Endothelial cell of umbilical vein (primary cell): ENCODE data around the gene PPM1E. TPM values are rescaled to one million over a fixed set of nuclear protein-coding genes. Genes with fewer than 3 reads are reported as not detected.

Experiments
- BruUV-seq: library from RNA; stranded (reverse); fragments of 400-500 nt; replicated peaks from 2 replicates; lab custom pipeline; 2021; lab: Mats Ljungman, UMichigan
- CTCF ChIA-PET: fragments of 300-600, 350-600 bp; sonication (Branson Sonifier 250); formaldehyde crosslinking; loops from one replicate; lab custom pipeline; 2021; ENCODE audit warnings: antibody characterized with exemption, inconsistent platforms; lab: Charles Lee
- POLR2A ChIA-PET: fragments of 300-600, 350-600 bp; sonication (Branson Sonifier 250); formaldehyde crosslinking; loops from one replicate; lab custom pipeline; 2021; ENCODE audit warnings: antibody characterized with exemption, inconsistent platforms; lab: Charles Lee
- DNase-seq: peaks from one replicate; pipeline ENCODE4 v3.0.0-alpha.2; 2011; ENCODE audit warnings: low read depth, low spot score
- FAIRE-seq: peaks from 2 replicates; lab custom pipeline; 2011; peaks lifted over from hg19 to GRCh38; lab: Jason Lieb, UNC
- H2AFZ ChIP-seq: 2 replicates; pipeline ENCODE4 v1.6.0; 2012; ENCODE audit warnings: low read depth, low read length, control low read depth, inconsistent platforms
- H3K27ac ChIP-seq: 2 replicates; pipeline ENCODE4 v1.5.1; 2011; ENCODE audit warnings: low read depth, mild to moderate bottlenecking, control low read depth, low read length, moderate library complexity; ENCODE audit not compliant: insufficient read depth
- H3K27me3 ChIP-seq, 2 experiments: 2 replicates each; pipeline versions ENCODE4 v1.6.0 to v1.6.1; 2011; ENCODE audit warnings: low read length in 2 of 2, mixed read lengths in 1 of 2; ENCODE audit not compliant: control insufficient read depth in 2 of 2, insufficient read depth in 2 of 2
- H3K36me3 ChIP-seq, 2 experiments: 2 replicates in 1 of 2; 3 replicates in 1 of 2; pipeline ENCODE4 v1.5.1; 2011; ENCODE audit warnings: low read length in 2 of 2, mild to moderate bottlenecking in 1 of 2, moderate library complexity in 1 of 2; ENCODE audit not compliant: control insufficient read depth in 2 of 2, insufficient read depth in 2 of 2; ENCODE audit errors: extremely low read depth in 1 of 2
- H3K4me1 ChIP-seq: 3 replicates; pipeline ENCODE4 v1.5.1; 2011; ENCODE audit warnings: mild to moderate bottlenecking, low read length; ENCODE audit not compliant: control insufficient read depth, insufficient read depth; ENCODE audit errors: extremely low read depth
- H3K4me2 ChIP-seq: 2 replicates; pipeline ENCODE4 v1.6.1; 2011; ENCODE audit warnings: low read length, control low read depth, mixed read lengths; ENCODE audit not compliant: insufficient read depth
- H3K4me3 ChIP-seq, 3 experiments: fragments of 200-600 bp in 1 of 3; sonication (generic), shearing (Covaris generic) in 1 of 3; replicated peaks in 1 of 3; 2 replicates each; pipeline ENCODE4 v1.5.1; 2011 to 2016; ENCODE audit warnings: control low read depth in 3 of 3, low read length in 3 of 3, mild to moderate bottlenecking in 2 of 3, inconsistent platforms in 1 of 3, low read depth in 1 of 3, moderate library complexity in 1 of 3; ENCODE audit not compliant: insufficient read depth in 1 of 3
- H3K79me2 ChIP-seq: 2 replicates; pipeline ENCODE4 v1.6.0; 2012; ENCODE audit warnings: low read length, inconsistent platforms; ENCODE audit not compliant: control insufficient read depth, insufficient read depth
- H3K9ac ChIP-seq: replicated peaks from 2 replicates; pipeline ENCODE3; 2011; ENCODE audit warnings: low read length, control low read depth; ENCODE audit not compliant: insufficient read depth; ENCODE audit errors: extremely low read depth
- H3K9me1 ChIP-seq: replicated peaks from 3 replicates; pipeline ENCODE4 v1.6.0; 2011; ENCODE audit warnings: mild to moderate bottlenecking, low read length; ENCODE audit not compliant: control insufficient read depth, insufficient read depth; ENCODE audit errors: extremely low read depth
- H3K9me3 ChIP-seq: replicated peaks from 2 replicates; pipeline ENCODE4 v1.5.1; 2012; ENCODE audit warnings: low read length, inconsistent platforms; ENCODE audit not compliant: control insufficient read depth, insufficient read depth
- H4K20me1 ChIP-seq: replicated peaks from 2 replicates; pipeline ENCODE3; 2011; ENCODE audit warnings: mild to moderate bottlenecking, low read length; ENCODE audit not compliant: control insufficient read depth, insufficient read depth; ENCODE audit errors: extremely low read depth
- EZH2 ChIP-seq: IDR thresholded peaks from 2 replicates; pipeline ENCODE4 v1.6.1; 2012; ENCODE audit warnings: borderline replicate concordance, low read depth, mild to moderate bottlenecking, moderate library complexity, low read length, inconsistent platforms; ENCODE audit not compliant: severe bottlenecking
- FOS ChIP-seq: IDR thresholded peaks from 2 replicates; pipeline ENCODE4 v1.6.1; 2011; ENCODE audit warnings: mild to moderate bottlenecking, low read length, moderate library complexity, borderline replicate concordance; ENCODE audit not compliant: insufficient read depth
- GATA2 ChIP-seq: IDR thresholded peaks from 2 replicates; pipeline ENCODE4 v1.7.0; 2011; ENCODE audit warnings: low read depth, mild to moderate bottlenecking, moderate library complexity, mixed read lengths, low read length; ENCODE audit not compliant: insufficient read length, insufficient read depth
- JUN ChIP-seq: IDR thresholded peaks from 2 replicates; pipeline ENCODE4 v1.6.1; 2011; ENCODE audit warnings: borderline replicate concordance, low read depth; ENCODE audit not compliant: insufficient read length, insufficient read depth
- MYC ChIP-seq: IDR thresholded peaks from one replicate; pipeline ENCODE4 v1.6.1; 2011; ENCODE audit warnings: mild to moderate bottlenecking, low read depth, low read length
- POLR2A ChIP-seq: IDR thresholded peaks from 2 replicates; pipeline ENCODE4 v1.6.1; 2012; ENCODE audit warnings: low read depth, mild to moderate bottlenecking, control low read depth, low read length
- POLR2AphosphoS5 ChIP-seq: IDR thresholded peaks from 2 replicates; pipeline ENCODE4 v1.6.1; 2012; ENCODE audit warnings: low read depth, mild to moderate bottlenecking, control low read depth, low read length, moderate library complexity; ENCODE audit not compliant: insufficient read depth
- dilution Hi-C: fragments of 300-500 bp; cut with MboI; formaldehyde crosslinking; loops from one replicate; pipeline ENCODE4 v1.15.0; 2019; ENCODE audit warnings: low sequenced_read_pairs; ENCODE audit not compliant: extremely low pct_ligation_motif_present
- intact Hi-C: fragments of 100-400 bp; cut with micrococcal nuclease; formaldehyde crosslinking; loops from one replicate; pipeline ENCODE4 v1.10.0; 2022
- polyA plus RNA-seq, 4 experiments: library from polyadenylated mRNA; depleted of rRNA in 3 of 4; stranded (reverse) in 3 of 4; unstranded in 1 of 4; fragments of >200 nt; gene quantifications; 2 replicates each; pipeline versions ENCODE4 v1.2.1 to v1.2.3, GENCODE V29; 2011 to 2012; ENCODE audit warnings: missing spikeins in 1 of 4
- total RNA-seq: library from RNA; stranded (reverse); gene quantifications from 2 replicates; pipeline ENCODE4 v1.2.3, GENCODE V29; 2021
- TF ChIP-seq, protein P1 (sequence below): IDR thresholded peaks from 2 replicates; pipeline ENCODE4 v1.6.1; 2011; ENCODE audit not compliant: insufficient read depth, insufficient read length
- TF ChIP-seq, protein P2 (sequence below), 2 donors: IDR thresholded peaks; 1 replicate in 1 of 2; 2 replicates in 1 of 2; pipeline ENCODE4 v1.5.1; 2011; ENCODE audit warnings: low read length in 2 of 2, mild to moderate bottlenecking in 2 of 2, moderate library complexity in 2 of 2, control low read depth in 1 of 2, inconsistent platforms in 1 of 2, low read depth in 1 of 2; ENCODE audit not compliant: insufficient read depth in 1 of 2; ENCODE audit errors: extremely low read depth in 1 of 2

The PPM1E gene
- total and polyA plus RNA-seq, 2 donors (not counting 3 experiments of a cell fraction or from before 2014, with no cell fraction given): 0.01 TPM; not detected in 1

DNA sequence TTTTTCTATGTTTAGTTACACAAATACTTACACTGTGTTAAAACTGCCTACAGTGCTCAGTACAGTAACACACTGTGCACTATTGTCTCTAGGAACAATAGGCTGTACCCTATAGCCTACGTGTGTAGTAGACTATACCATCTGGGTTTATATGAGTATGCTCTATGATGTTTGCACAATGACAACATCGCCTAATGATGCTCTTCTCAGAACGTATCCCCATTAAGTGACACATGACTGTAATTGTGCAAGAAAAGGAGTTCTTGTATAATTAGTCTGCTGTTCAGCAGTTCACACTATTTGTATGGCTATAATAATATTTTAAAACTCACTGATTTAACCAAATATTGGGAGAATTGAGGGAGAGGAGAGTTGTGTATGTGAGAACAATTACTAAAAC, 177.3 kb downstream of the PPM1E start:
- Histone ChIP-seq H3K27me3 (no peaks in the 10 kb centered on the region), H3K9ac (no peak overlapping the region), H4K20me1 (no peaks in the 10 kb centered on the region), H2AFZ (no peak overlapping the region), H3K4me2 (no peak overlapping the region), H3K4me1 (no peaks in the 10 kb centered on the region), H3K4me3 (no peak overlapping the region), H3K9me3 (no peaks in the 10 kb centered on the region), H3K36me3 (no peaks in the 10 kb centered on the region), H3K9me1 (no peaks in the 10 kb centered on the region), H3K79me2 (no peaks in the 10 kb centered on the region), H3K27ac (no peak overlapping the region)
- no TSS peak for BruUV-seq
- no peak for DNase-seq
- FAIRE-seq: no peak
- ChIA-PET POLR2A (no interaction called here), CTCF (no interaction called here)
- dilution Hi-C loops: no loop called here
- TF ChIP-seq, protein P1, sequence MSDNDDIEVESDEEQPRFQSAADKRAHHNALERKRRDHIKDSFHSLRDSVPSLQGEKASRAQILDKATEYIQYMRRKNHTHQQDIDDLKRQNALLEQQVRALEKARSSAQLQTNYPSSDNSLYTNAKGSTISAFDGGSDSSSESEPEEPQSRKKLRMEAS: no peak
- no peak for TF ChIP-seq POLR2AphosphoS5
- TF ChIP-seq, protein P2, sequence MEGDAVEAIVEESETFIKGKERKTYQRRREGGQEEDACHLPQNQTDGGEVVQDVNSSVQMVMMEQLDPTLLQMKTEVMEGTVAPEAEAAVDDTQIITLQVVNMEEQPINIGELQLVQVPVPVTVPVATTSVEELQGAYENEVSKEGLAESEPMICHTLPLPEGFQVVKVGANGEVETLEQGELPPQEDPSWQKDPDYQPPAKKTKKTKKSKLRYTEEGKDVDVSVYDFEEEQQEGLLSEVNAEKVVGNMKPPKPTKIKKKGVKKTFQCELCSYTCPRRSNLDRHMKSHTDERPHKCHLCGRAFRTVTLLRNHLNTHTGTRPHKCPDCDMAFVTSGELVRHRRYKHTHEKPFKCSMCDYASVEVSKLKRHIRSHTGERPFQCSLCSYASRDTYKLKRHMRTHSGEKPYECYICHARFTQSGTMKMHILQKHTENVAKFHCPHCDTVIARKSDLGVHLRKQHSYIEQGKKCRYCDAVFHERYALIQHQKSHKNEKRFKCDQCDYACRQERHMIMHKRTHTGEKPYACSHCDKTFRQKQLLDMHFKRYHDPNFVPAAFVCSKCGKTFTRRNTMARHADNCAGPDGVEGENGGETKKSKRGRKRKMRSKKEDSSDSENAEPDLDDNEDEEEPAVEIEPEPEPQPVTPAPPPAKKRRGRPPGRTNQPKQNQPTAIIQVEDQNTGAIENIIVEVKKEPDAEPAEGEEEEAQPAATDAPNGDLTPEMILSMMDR (IDR thresholded peaks at IDR 0.05; ENCODE audit: extremely low read depth in 1 of 2, insufficient read depth in 1 of 2, low read depth in 1 of 2, low read length in 2 of 2): no peak
- TF ChIP-seq MYC: no peak
- no peak for TF ChIP-seq GATA2
- no peak for TF ChIP-seq JUN
- TF ChIP-seq FOS: no peak
- TF ChIP-seq EZH2: no peak
- no peak for TF ChIP-seq POLR2A
- intact Hi-C loops: no loop called here
